ENCODE data around the gene EHD4.

EHD4 gene

DNA sequence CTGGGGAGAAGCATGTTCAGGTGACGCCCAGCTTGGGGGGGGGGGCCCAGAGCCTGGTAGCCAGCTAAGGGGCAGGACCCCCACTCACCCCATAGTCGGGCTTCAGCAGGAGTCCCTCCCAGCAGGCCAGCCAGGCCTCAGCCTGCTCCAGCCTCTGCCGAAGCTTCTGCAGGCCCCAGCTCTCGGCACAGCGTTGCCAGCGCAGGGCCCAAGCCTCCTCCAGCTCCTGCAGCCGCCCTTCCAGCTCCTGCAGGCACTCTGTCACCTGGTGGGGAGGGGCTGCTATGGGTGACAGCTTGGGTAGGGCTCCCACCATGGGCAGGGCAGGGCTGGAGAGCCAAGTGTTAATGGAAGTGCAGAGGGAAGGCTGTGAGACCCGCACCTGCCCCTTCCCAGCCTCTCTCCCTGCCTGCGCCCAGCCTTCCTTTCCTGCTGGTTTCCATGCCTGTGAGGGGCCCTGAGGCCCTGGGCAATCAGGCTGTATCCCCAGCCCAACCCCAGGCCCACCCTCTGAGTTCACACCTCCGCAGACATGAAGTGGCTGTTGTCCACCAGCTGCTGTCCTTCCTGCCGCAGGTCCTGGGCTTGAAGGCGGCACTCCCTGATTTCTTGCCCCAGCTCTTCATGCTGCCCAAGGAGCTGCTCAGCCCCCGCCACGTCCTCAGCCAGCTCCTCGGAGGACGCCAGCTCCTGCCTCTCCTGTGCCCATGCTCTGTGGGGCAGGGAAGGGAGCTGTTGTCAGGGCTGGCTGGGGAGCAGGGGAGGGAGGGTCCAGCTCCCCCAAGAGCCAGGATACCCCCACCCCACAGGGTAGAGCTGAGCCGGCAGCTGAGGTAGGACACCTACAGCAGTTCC, 119.4 kb downstream of the EHD4 start:
- no peak for DNase-seq

GRCh38 chr15:41851755-41852370, 120.5 kb downstream of the EHD4 start:
- no peak for DNase-seq

DNA sequence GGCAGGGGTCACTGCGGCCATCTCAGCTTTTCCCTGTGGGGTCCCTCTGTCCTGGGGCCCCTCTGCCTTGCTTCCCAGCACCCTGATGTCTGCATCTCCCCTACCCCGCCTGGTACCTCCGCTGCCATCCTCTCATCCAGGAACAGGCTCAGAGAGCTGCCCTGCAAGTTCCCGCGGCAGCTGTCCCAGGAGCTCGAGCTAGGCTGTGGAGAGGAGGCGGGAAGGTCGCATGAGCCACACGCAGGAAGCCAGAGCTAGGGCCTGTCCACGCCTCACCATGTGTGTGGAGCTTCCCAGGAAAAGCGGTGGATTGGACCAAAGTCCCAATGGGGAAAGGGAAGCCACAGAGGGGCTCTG, 121.2 kb downstream of the EHD4 start:
- no peak for DNase-seq

DNA sequence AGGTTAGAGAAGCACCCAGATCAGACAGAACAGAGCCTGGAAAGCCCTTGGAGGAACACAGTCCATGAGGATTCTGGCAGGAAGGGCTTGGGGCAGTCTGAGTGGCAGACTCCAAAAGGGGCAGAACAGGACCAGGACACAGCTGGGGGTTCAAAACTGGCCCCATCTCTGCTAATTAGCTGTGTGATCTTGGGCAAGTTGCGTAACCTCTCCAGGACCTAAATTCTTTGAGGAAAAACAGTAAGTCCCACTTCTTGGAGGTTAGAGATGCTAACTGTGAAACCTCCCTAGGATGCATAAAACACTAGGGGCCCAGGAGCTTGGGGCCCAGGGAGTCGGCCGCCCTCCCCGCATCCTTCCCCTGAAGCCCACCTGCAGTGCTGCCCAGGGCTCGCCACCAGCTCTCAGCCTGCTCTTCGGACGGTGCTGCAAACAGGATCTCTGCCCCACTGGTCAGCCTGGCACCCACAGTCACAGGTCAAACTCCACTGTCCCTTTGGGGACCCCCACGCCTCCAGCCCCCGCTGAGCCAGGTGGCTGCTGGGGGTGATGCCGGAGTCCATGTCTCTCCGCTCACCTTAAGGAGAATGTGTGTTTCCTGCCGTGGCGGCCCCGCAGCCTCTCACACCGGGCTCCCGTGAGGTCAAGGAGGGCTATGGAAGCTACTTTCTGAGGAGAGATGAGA, 121.7 kb downstream of the EHD4 start:
- DNase-seq, result no peak

GRCh38 chr15:41849861-41850260, 122.5 kb downstream of the EHD4 start:
- DNase-seq, result no peak

DNA sequence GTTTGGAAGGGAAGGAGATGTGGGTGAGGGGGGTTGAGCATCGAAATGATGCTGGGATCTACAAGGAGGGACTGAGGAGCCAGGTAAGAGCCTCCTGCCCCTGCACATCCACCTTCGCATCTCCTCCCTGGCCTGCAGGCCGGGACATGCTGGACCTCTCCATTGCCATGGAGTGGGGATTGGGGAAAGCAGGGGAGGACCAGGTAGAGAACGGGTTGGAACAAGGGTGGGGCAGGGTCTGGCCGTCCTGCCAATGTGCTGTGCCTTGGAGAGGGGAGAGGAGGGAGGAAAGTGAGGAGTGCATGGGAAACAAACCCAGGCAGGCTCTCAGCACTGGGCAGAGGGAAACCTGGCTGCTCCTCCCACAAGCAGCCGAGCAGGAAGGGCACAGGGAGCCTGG, 123.2 kb downstream of the EHD4 start:
- DNase-seq, result no peak

DNA sequence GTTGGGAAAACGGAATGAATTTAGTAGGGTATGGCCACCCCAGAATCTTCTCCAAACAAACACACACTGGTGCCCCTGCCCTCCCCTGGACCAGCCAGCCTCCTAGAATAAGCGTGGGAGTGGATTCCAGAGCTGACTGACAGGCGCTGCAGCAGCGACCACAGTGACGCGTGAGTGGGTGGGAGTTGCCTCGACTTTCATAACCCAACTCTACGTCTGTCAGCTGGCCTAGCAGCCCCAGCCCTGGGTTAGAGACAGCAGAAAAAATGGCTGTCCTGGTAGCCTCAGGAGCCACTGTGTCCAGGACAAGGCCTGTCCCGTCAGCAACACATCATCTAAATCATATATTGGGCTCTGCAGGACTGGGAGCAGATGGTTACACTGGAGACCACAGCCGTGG, 123.7 kb downstream of the EHD4 start:
- no peak for DNase-seq

GRCh38 chr15:41847981-41848380, 124.4 kb downstream of the EHD4 start:
- DNase-seq, result no peak

DNA sequence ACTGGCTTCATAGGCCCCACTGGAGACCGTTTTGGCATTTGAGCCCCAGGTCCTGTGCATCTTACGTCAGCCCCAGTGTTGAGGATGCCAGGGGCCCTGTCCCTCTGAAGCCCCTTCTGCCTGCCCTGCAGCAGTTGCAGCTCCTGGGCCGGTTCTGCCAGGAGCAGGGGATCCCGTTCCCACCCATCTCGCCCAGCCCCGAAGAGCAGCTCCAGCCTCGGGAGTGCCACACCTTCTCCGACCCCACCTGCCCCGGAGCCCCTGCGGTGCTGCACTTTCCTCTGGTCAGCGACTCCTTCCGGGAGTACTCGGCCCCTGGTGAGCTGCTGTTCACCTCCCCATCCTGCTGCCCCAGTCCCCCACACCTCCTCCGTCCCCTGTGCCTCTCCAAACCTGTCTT, 125.2 kb downstream of the EHD4 start:
- DNase-seq, result no peak

All from SW 1271 (cell line).